HG02763 (cell line): ENCODE data around the gene TCERG1.

Source experiments
- ATAC-seq: cut with Tn5 transposase; IDR thresholded peaks from one replicate; pipeline ENCODE4 v1.9.1; 2021; ENCODE audit warnings: mild to moderate bottlenecking, moderate library complexity; ENCODE audit not compliant: unreplicated experiment

Gene TCERG1

GRCh38 chr5:146446861-146447733, at the start of gene TCERG1:
TSS of gene TCERG1 (plus strand) at chr5:146447333. CDS start at chr5:146447350, 17 bp downstream.
- ATAC-seq: peak; percentile 97

GRCh38 chr5:146398826-146399225, 48.3 kb upstream of the TCERG1 start:
- ATAC-seq: no peak

DNA sequence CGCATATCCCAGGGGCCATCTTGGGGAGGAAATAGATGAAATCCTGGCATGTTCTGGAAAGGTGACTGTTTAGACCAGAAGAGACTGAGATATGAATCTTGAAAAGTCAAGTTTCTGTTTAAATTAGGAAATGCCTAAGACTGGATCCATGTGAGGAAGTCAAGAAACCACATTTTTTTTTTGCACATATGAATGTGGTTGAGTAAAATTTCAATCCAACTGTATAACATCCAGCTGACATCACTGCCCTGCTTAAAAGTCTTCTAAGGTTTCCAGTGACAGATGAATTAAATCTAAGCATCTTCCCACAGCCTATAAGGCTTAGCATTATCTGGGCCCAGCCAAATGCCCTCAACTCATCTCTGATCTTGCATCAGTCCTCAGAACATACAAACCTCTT, 47.7 kb upstream of the TCERG1 start:
- ATAC-seq: no peak

- ATAC-seq: no peak
Measured at GRCh38 chr5:146400201-146400600, 46.9 kb upstream of the TCERG1 start.

GRCh38 chr5:146401021-146401420, 46.1 kb upstream of the TCERG1 start:
- ATAC-seq: no peak

DNA sequence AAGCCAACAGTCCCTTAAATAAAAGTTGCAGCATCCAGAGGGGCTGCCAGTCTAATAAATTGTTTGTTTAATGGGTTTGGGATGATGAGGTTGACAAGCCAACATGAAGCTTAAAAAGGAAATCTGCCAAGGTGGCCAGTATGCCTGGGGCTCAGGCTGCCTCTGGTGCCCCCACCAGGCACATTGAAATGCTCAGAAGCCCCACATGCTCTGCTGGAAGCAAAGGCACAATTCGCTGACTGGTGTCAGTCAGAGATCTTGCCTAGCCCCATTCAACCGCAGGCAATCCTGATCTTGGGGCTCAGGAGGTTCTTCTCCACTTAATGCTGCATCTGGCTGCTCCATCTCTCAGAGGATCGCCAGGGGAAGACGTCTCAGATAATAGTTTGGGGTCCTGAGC, 44.2 kb upstream of the TCERG1 start:
- no peak for ATAC-seq

DNA sequence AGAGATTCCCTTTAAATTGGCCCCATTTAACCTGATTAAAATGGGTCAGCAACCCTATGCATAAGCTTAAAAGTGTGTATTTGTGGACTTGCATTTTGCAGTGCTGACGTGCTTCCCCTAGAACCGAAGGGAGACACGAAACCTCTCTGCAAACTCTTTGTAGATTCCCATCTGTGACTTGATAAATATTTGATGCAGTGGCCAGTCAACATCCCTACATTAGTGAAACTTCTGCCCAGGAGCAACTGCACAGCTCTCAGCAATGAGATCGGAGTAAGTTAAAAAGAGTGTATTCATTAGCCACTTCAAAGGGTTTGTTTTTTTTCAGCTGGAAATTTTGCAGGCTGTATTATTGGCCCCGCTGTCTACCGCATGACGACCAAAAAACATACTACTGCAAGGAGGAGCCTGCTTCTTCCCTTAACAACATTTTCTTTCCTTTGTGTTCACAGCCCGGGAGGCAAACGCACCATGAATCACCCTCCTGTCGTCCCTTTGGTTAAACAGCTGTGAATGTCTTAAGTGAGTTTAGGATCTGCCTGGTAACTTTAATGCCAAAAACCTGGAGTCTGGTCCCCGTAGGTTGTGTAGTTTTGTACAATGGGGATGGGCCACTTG, 38.0 kb upstream of the TCERG1 start:
- no peak for ATAC-seq

DNA sequence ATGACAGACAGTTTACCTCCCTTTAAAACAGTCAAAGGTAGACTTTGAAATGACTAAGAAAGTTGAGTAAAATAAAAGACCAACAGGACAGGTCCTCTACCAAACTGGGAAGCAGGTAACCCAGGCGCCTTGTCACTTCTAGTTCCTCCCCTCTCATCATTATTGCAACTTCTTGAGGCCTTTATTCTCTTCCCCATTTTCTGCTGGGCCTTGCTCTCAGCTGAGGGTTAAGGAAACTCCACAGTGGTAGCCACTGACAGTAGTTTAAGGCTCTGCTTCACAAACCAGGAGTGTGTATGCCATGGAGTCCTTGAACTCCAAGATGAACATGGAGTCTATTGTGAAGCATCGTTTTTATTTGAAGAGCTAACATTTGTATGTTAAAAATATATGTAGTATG, 36.9 kb upstream of the TCERG1 start:
- no peak for ATAC-seq

- no peak for ATAC-seq
Measured at GRCh38 chr5:146419696-146420095, 27.4 kb upstream of the TCERG1 start.

- ATAC-seq: no peak
Measured at GRCh38 chr5:146425023-146425422, 22.1 kb upstream of the TCERG1 start.

- ATAC-seq: no peak
Measured at GRCh38 chr5:146426305-146426704, 20.8 kb upstream of the TCERG1 start.

DNA sequence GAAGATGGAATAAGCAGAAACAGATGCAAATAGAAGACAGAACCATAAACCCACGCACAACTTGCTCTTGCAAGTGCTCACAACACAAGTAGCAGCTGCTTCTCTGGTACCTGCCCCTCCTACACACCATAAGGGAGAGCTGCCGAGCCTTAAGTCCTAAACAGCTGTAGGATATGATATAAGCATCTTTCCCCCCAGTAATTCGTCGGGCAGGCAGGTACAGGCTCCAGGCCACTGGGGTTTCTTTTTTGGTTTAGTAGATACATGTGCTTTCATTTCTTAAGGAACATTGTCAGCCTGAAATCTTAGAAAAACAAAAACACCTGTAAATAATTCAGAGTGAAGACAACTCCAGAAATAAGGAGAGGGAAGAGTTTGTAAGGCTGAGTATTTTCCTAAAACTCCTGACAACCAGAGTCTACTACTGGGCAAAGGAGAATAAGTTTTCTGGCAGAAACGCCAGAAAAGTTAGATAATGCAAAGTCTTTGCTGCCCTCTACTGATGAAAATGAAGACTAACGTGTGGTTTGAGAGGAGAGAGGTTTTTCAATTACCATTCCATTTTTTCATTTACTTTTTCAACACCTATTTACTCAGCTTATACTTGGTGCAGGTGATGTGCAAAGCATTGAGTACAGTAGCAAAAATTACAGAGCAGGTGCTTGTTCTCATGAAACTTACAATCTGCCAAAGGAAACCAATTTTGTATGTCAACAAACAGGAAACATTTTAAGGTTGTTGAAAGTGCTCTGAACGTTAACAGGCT, 20.1 kb upstream of the TCERG1 start:
- no peak for ATAC-seq

DNA sequence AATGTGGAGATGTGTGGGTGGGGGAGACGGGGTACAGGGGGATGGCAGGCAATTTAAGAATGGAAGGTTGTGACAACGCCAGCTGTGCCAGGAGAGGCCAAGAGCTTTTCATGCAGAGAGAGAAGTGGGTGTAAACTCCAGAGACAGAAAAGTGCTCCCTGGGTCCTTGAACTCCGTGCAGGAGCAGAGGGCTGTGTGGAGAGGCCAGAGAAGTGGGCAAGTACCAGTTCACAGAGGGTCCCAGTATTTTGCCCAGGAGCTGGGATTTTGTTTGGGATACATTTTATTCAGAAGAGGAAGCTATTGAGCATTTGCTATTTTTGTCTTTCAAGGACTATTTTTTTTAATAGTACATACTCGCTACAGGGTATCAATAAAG, 19.5 kb upstream of the TCERG1 start:
- no peak for ATAC-seq

DNA sequence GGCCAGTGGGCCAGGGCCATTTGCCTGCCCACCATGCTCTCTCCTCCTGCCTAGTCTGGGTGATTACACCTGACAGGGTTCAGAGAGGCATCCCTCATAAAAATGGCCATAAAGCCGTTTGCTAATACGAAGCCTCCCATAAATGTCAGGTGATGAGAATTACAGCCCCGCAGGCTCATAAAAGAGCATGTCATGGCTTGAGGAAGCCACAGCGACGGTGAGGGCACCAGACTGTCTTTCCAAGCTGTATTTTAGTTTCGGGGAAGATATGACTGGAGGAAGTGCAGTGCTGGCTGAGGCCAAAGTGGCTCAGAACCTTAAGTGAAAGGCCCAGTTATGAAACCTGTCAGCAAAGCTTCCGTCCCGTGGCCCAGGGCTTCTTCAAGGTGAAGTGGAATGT, 18.5 kb upstream of the TCERG1 start:
- no peak for ATAC-seq

- ATAC-seq: no peak
Measured at GRCh38 chr5:146440353-146440752, 6.8 kb upstream of the TCERG1 start.

GRCh38 chr5:146440870-146441495, 6.2 kb upstream of the TCERG1 start:
- ATAC-seq: no peak

DNA sequence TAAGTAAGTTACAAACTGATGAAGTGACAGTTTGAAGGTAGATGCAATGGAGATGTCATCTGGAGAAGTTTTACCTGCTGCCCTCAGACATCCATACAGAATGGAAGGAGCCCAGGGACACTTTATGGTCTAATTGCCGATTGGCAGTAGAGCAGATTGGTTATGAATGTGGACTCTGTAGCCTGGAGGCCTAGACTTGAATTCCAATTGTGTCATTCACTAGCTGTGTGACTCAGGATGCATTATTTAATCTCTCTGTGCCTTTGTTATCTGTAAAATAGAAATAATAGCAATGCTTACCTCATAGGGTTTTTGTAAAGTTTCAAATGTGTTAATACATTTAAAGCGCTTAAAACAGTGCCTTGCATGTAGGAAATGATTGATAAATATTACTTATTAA, 5.2 kb upstream of the TCERG1 start:
- ATAC-seq: no peak

DNA sequence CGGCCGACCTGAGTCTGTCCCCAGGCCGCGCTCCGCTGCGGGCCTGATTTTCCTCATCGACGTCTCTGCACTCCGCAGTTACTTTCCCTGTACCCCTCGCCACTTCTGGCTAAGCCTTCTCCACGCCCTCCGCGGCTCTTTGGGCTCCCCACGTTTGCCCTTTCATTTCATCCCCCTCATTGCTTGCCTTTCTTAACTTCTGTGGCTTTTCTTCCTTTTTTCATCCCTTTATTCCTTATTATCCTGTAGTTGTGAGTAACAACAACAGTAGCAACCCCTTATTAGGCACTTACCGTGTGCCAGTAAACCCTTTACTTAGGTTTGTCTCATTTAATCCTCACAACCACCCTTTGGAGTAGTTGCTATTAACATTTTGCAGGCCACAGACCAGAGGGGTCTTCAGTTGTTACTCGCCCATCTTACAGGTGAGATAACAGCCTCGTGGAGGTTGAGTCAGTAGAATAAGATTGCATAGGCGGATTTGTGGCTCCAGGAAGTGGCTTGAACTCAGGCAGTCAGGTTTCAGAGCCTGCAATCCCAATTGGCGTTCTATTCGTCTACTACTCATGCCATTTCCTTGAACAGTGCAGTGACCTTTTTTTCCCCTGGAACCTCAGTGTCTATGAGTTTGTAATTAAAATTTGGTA, 724 bp downstream of the TCERG1 start:
- peak; percentile 15 for ATAC-seq

- no peak for ATAC-seq
Measured at GRCh38 chr5:146448783-146449519, 1.8 kb downstream of the TCERG1 start.

GRCh38 chr5:146450002-146450401, 2.9 kb downstream of the TCERG1 start:
- no peak for ATAC-seq
